GM23338 (cell line): ENCODE results near the gene KCNMA1. TPM values are rescaled to one million over a fixed set of nuclear protein-coding genes. Genes with fewer than 3 reads are reported as not detected.
A peak's percentile ranks its signal among the peaks of the same experiment; 100 is the strongest.

Source experiments
- ATAC-seq: fragments of 200-7000 bp; cut with Tn5 transposase; 3 replicates; pipeline ENCODE4 v1.9.1; 2020
- DNase-seq: peaks from one replicate; pipeline ENCODE4 v3.0.0-alpha.2; 2015; ENCODE audit warnings: low spot score
- H2AFZ ChIP-seq: fragments of 200-600 bp; sonication (generic); 2 replicates; pipeline ENCODE4 v1.8.0; 2016; ENCODE audit warnings: antibody characterized with exemption, mild to moderate bottlenecking, moderate library complexity
- H3F3A ChIP-seq: fragments of 200-600 bp; sonication (generic); replicated peaks from 2 replicates; pipeline ENCODE4 v1.8.0; 2017; ENCODE audit warnings: antibody characterized with exemption, mixed run types, low read depth
- H3K27ac ChIP-seq: fragments of 200-600 bp; sonication (generic); 2 replicates; pipeline ENCODE4 v1.6.1; 2016; ENCODE audit warnings: low read depth
- H3K27me3 ChIP-seq: fragments of 200-600 bp; sonication (generic); 2 replicates; pipeline ENCODE4 v1.8.0; 2016; ENCODE audit warnings: mild to moderate bottlenecking, mixed run types, moderate library complexity; ENCODE audit not compliant: insufficient read depth
- H3K36me3 ChIP-seq: fragments of 200-600 bp; sonication (generic); 2 replicates; pipeline ENCODE4 v1.8.0; 2016; ENCODE audit warnings: mild to moderate bottlenecking; ENCODE audit not compliant: insufficient read depth
- H3K4me1 ChIP-seq: fragments of 200-600 bp; sonication (generic); 2 replicates; pipeline ENCODE4 v1.8.0; 2016; ENCODE audit warnings: mild to moderate bottlenecking, moderate library complexity; ENCODE audit not compliant: insufficient read depth
- H3K4me2 ChIP-seq: fragments of 200-600 bp; sonication (generic); 2 replicates; pipeline ENCODE4 v1.7.1; 2017; ENCODE audit warnings: mixed run types
- H3K4me3 ChIP-seq: fragments of 200-600 bp; sonication (generic); 2 replicates; pipeline ENCODE4 v1.6.1; 2016; ENCODE audit warnings: mixed run types
- H3K79me2 ChIP-seq: fragments of 200-600 bp; sonication (generic); replicated peaks from 2 replicates; pipeline ENCODE4 v1.8.0; 2017; ENCODE audit warnings: mild to moderate bottlenecking; ENCODE audit not compliant: insufficient read depth
- H3K9me2 ChIP-seq: fragments of 200-600 bp; sonication (generic); 2 replicates; pipeline ENCODE4 v1.8.0; 2017; ENCODE audit not compliant: insufficient read depth
- H4K20me1 ChIP-seq: fragments of 200-600 bp; sonication (generic); replicated peaks from 2 replicates; pipeline ENCODE4 v1.8.0; 2017; ENCODE audit warnings: mild to moderate bottlenecking; ENCODE audit not compliant: insufficient read depth
- H3K27ac Mint-ChIP-seq: 2 replicates; pipeline ENCODE4 v1.8.0; 2020; ENCODE audit warnings: inconsistent platforms, mild to moderate bottlenecking, moderate library complexity, mixed read lengths
- H3K27me3 Mint-ChIP-seq: 3 replicates; pipeline ENCODE4 v1.8.0; 2022; ENCODE audit warnings: low read depth, mild to moderate bottlenecking, moderate library complexity, mixed read lengths, inconsistent platforms; ENCODE audit not compliant: insufficient read depth, poor library complexity
- H3K36me3 Mint-ChIP-seq: 3 replicates; pipeline ENCODE4 v1.8.0; 2021; ENCODE audit warnings: low read depth, mild to moderate bottlenecking, inconsistent platforms, moderate library complexity, mixed read lengths
- H3K4me1 Mint-ChIP-seq: 3 replicates; pipeline ENCODE4 v1.8.0; 2020; ENCODE audit warnings: mild to moderate bottlenecking, inconsistent platforms, mixed read lengths
- H3K4me3 Mint-ChIP-seq: 3 replicates; pipeline ENCODE4 v1.8.0; 2021; ENCODE audit warnings: moderate library complexity, mild to moderate bottlenecking, inconsistent platforms, mixed read lengths
- H3K9me3 Mint-ChIP-seq: 3 replicates; pipeline ENCODE4 v1.8.0; 2020; ENCODE audit warnings: moderate library complexity, mild to moderate bottlenecking, inconsistent platforms, mixed read lengths
- CTCF ChIP-seq, 2 experiments: fragments of 200-600 bp in 1 of 2; sonication (generic) in 1 of 2; conservative IDR thresholded peaks; 2 replicates each; pipeline versions ENCODE4 v1.5.1 to v1.6.1; 2016 to 2017; ENCODE audit warnings: antibody characterized with exemption in 2 of 2, low read depth in 2 of 2, mild to moderate bottlenecking in 2 of 2, moderate library complexity in 1 of 2
- ETS1 ChIP-seq: IDR thresholded peaks from 2 replicates; pipeline ENCODE4 v1.6.1; 2016; ENCODE audit warnings: antibody characterized with exemption
- EZH2 ChIP-seq: fragments of 200-600 bp; sonication (generic); IDR thresholded peaks from one replicate; pipeline ENCODE4 v1.8.0; 2017; ENCODE audit warnings: antibody characterized with exemption, mild to moderate bottlenecking, low read depth; ENCODE audit not compliant: unreplicated experiment
- EZH2phosphoT487 ChIP-seq: fragments of 200-600 bp; sonication (generic); IDR thresholded peaks from one replicate; pipeline ENCODE4 v1.8.1; 2018; ENCODE audit warnings: antibody characterized with exemption; ENCODE audit not compliant: unreplicated experiment
- POLR2AphosphoS5 ChIP-seq: IDR thresholded peaks from 2 replicates; pipeline ENCODE4 v1.6.1; 2016; ENCODE audit warnings: antibody characterized with exemption, low read depth
- STAT1 ChIP-seq: IDR thresholded peaks from one replicate; pipeline ENCODE4 v1.6.1; 2016; ENCODE audit warnings: antibody characterized with exemption; ENCODE audit not compliant: unreplicated experiment
- ZNF462 ChIP-seq: fragments of 250-450 bp; sonication (Bioruptor Pico); IDR thresholded peaks from 2 replicates; pipeline ENCODE4 v1.5.0; 2020; ENCODE audit warnings: mild to moderate bottlenecking, moderate library complexity
- polyA plus RNA-seq: library from polyadenylated mRNA; unstranded; fragments of >200 nt; fragmentation: Nextera tagmentation; extraction: Ambion mirVana; gene quantifications from 2 replicates; pipeline ENCODE4 v1.2.1, GENCODE V29; 2016
- total RNA-seq: library from RNA; depleted of rRNA; stranded (reverse); fragments of >200 nt; shearing (Covaris generic); gene quantifications from 2 replicates; pipeline ENCODE4 v1.2.3, GENCODE V29; 2014

Gene KCNMA1
- total and polyA plus RNA-seq, 2 experiments from 2014 or later: 8.2 to 9.0 TPM

- peak; percentile 31; the same call in 2 of the 3 replicates for ATAC-seq
- TF ChIP-seq CTCF (conservative IDR thresholded peaks at IDR 0.05; ENCODE audit: low read depth in 2 of 2) (peak; percentile 31 to 54; a peak in 3 of 4 replicates), EZH2phosphoT487 (no peak)
Measured at GRCh38 chr10:77296534-77297392, 340.8 kb downstream of the KCNMA1 start.

GRCh38 chr10:77293773-77294172 lies 343.8 kb downstream of the KCNMA1 start:
- no peak for ATAC-seq
- Mint-ChIP-seq H3K27me3 (peaks cover 5% of the 10 kb centered on the region), H3K4me1 (peaks cover 35% of the 10 kb centered on the region)
- TF ChIP-seq ETS1 (no peak), POLR2AphosphoS5 (no peak), STAT1 (no peak), ZNF462 (no peak), EZH2phosphoT487 (no peak), EZH2 (no peak), CTCF (conservative IDR thresholded peaks at IDR 0.05; ENCODE audit: low read depth in 2 of 2) (no peak)

More at GRCh38 chr10:77296534-77297392, 340.8 kb downstream of the KCNMA1 start:
- H3K4me1 ChIP-seq: 0 out of 2 replicates have a peak, but pooled peaks cover 4% of the 10 kb centered on the region
- H3K36me3 ChIP-seq: no peaks in the 10 kb centered on the region
- H3K4me1 Mint-ChIP-seq: peaks cover 14% of the 10 kb centered on the region
- H3K27me3 ChIP-seq: no peaks in the 10 kb centered on the region
- no peak overlapping the region for H3K27ac ChIP-seq
- H2AFZ ChIP-seq: no peak overlapping the region
- no peaks in the 10 kb centered on the region; the same call in 2 of the 3 replicates for H3K36me3 Mint-ChIP-seq
- DNase-seq: peak; percentile 39
- no peak overlapping the region for H3K4me3 Mint-ChIP-seq
- peaks cover 13% of the 10 kb centered on the region for H3K9me2 ChIP-seq
- H3K9me3 Mint-ChIP-seq: no peaks in the 10 kb centered on the region
- H3K4me2 ChIP-seq: no peak overlapping the region
- no peaks in the 10 kb centered on the region for H3F3A ChIP-seq
- no peak overlapping the region for H3K27ac Mint-ChIP-seq
- no peaks in the 10 kb centered on the region for H3K79me2 ChIP-seq
- no peaks in the 10 kb centered on the region for H3K27me3 Mint-ChIP-seq
- no peaks in the 10 kb centered on the region for H4K20me1 ChIP-seq
- H3K4me3 ChIP-seq: no peak overlapping the region

More at GRCh38 chr10:77293773-77294172, 343.8 kb downstream of the KCNMA1 start:
- H3F3A ChIP-seq: no peaks in the 10 kb centered on the region
- H3K9me2 ChIP-seq: peaks cover 10% of the 10 kb centered on the region; the same call in 1 of the 2 replicates
- no peak for DNase-seq
- H4K20me1 ChIP-seq: no peaks in the 10 kb centered on the region
- H3K27ac ChIP-seq: no peak overlapping the region
- H3K4me2 ChIP-seq: no peak overlapping the region
- no peak overlapping the region for H3K27ac Mint-ChIP-seq
- no peaks in the 10 kb centered on the region for H3K36me3 ChIP-seq
- no peak overlapping the region for H3K4me3 Mint-ChIP-seq
- H3K4me3 ChIP-seq: no peak overlapping the region
- no peak overlapping the region for H2AFZ ChIP-seq
- H3K27me3 ChIP-seq: no peaks in the 10 kb centered on the region
- H3K79me2 ChIP-seq: no peaks in the 10 kb centered on the region
- H3K9me3 Mint-ChIP-seq: no peaks in the 10 kb centered on the region
- H3K4me1 ChIP-seq: peaks cover 28% of the 10 kb centered on the region
- no peaks in the 10 kb centered on the region; the same call in 2 of the 3 replicates for H3K36me3 Mint-ChIP-seq
